Measurements from ENCODE around the gene DNAJC1. TPM values are rescaled to one million over a fixed set of nuclear protein-coding genes. Genes with fewer than 3 reads are reported as not detected.

DNAJC1 gene
- total and polyA plus RNA-seq, 10 of the 15 experiments (the other 5 are each of a cell fraction or from before 2014, with no cell fraction given): 2.5 to 39.3 (median 20.4) TPM

DNA sequence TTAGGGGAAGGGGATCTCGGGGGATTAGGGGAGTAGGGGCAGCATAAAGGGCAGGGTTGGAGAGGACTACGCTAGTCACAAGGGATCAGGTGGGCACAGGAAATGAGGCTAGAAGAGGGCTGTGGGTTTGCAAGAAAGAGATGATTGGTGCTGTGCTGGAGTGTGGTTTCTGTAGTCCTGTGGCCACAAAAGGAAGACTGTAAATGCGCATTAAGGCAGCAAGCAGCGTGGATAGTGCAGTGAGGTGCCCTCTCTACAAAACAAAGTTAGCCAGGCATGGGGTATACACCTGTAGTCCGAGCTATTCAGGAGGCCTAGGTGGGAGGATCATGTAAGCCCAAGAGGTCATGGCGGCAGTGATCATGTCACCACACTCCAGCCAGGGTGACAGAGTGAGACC lies 257.4 kb downstream of the DNAJC1 start:
- Histone ChIP-seq H3K4me1 (ENCODE audit: control insufficient read depth, insufficient read depth, low read length) (no peaks in the 10 kb centered on the region), H3K36me3 (ENCODE audit: control insufficient read depth in 2 of 2, insufficient read depth in 2 of 2, low read length in 1 of 2) (peaks cover 3 to 9% of the 10 kb centered on the region in 2 experiments), H3K27ac (ENCODE audit: control insufficient read depth, insufficient read depth) (no peak overlapping the region), H3K4me3 (no peak overlapping the region), H3K27me3 (replicated peaks in 1 of 2; ENCODE audit: control insufficient read depth in 2 of 2, insufficient read depth in 2 of 2, low read length in 1 of 2) (no peaks in the 10 kb centered on the region), H3K79me2 (ENCODE audit: control insufficient read depth, insufficient read depth, low read length) (no peaks in the 10 kb centered on the region), H2AFZ (ENCODE audit: control insufficient read depth, low read depth, low read length) (no peak overlapping the region), H4K20me1 (ENCODE audit: control insufficient read depth, insufficient read depth) (no peaks in the 10 kb centered on the region), H3K9ac (ENCODE audit: control insufficient read depth, insufficient read depth, low read length) (no peak overlapping the region), H3K4me2 (ENCODE audit: control insufficient read depth, insufficient read depth) (no peak overlapping the region), H3K9me3 (replicated peaks; ENCODE audit: control insufficient read depth, insufficient read depth, low read length) (no peaks in the 10 kb centered on the region)
- in situ Hi-C loops (cut with MboI): loop anchor here (25.0 kb wide), 1 partner anchor 884 kb away; no protein-coding TSS in a partner anchor
- BruUV-seq (replicated peaks): no TSS peak
- ChIA-PET RAD21 (ENCODE audit: unreplicated experiment) (interaction anchor here (0.8 kb wide), 1 partner anchor 250 kb away, joined by 3 read pairs; no protein-coding TSS in a partner anchor), POLR2A (no interaction called here), SMC1A (ENCODE audit: uncharacterized antibody, unreplicated experiment) (interaction anchor here (0.9 kb wide), 1 partner anchor 21 kb away, joined by 3 read pairs; no protein-coding TSS in a partner anchor), CTCF (no interaction called here)
- intact Hi-C loops (cut with micrococcal nuclease; ENCODE audit: unreplicated experiment): no loop called here
- no peak for ATAC-seq
- WGBS (ENCODE audit: insufficient coverage, insufficient replicate concordance, low lambda C conversion rate, missing lambda C conversion rate): 53% methylated on average over 6 of the region's 6 CpGs
- TF ChIP-seq POLR2AphosphoS2 (IDR thresholded peaks at IDR 0.05; ENCODE audit: low read depth, low read length) (0 out of 2 replicates have a peak, but pooled peaks have one; percentile 42), RUNX3 (IDR thresholded peaks at IDR 0.05; ENCODE audit: low read length) (peak; percentile 50), KLF5 (IDR thresholded peaks at IDR 0.05; ENCODE audit: partially characterized antibody) (no peak)
- TF ChIP-seq, protein P1, sequence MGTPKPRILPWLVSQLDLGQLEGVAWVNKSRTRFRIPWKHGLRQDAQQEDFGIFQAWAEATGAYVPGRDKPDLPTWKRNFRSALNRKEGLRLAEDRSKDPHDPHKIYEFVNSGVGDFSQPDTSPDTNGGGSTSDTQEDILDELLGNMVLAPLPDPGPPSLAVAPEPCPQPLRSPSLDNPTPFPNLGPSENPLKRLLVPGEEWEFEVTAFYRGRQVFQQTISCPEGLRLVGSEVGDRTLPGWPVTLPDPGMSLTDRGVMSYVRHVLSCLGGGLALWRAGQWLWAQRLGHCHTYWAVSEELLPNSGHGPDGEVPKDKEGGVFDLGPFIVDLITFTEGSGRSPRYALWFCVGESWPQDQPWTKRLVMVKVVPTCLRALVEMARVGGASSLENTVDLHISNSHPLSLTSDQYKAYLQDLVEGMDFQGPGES (IDR thresholded peaks at IDR 0.05): no peak
- no peak for DNase-seq (ENCODE audit: low read depth, low spot score)
- no peak for FAIRE-seq

DNA sequence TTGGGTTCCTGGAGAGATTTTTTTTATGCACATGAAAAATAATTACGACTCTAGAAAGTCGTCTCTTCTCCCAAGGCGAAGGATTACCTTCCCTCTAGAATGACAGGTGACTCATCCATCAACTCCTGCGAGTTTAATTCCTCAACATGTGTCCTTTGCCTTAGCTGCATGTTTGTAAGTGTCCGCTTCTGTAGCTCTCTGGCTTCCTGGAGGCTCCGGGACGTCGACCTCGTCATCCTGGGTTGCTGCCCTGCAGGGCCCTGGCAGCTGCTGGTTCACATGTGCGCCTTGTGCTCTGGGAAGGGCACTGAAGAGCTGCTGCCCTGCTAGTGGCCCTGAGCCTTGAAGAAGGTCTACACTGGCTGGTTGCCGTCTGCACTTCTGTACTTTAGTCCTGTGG lies 259.3 kb downstream of the DNAJC1 start:
- no peak overlapping the region for H3K4me3 ChIP-seq
- in situ Hi-C loops (cut with MboI) (loop anchor here (25.0 kb wide), 1 partner anchor 882 kb away; no protein-coding TSS in a partner anchor), intact Hi-C loops (cut with micrococcal nuclease; ENCODE audit: unreplicated experiment) (no loop called here)
- RAD21 ChIA-PET (ENCODE audit: unreplicated experiment): no interaction called here
- no peaks in the 10 kb centered on the region for H3K79me2 ChIP-seq (ENCODE audit: control insufficient read depth, insufficient read depth, low read length)
- no peak overlapping the region for H2AFZ ChIP-seq (ENCODE audit: control insufficient read depth, low read depth, low read length)
- 99% methylated on average over 11 of the region's 11 CpGs for WGBS (ENCODE audit: insufficient coverage, insufficient replicate concordance, low lambda C conversion rate, missing lambda C conversion rate)
- no peaks in the 10 kb centered on the region for H3K9me3 ChIP-seq (replicated peaks; ENCODE audit: control insufficient read depth, insufficient read depth, low read length)
- no peaks in the 10 kb centered on the region for H3K4me1 ChIP-seq (ENCODE audit: control insufficient read depth, insufficient read depth, low read length)
- no peak overlapping the region for H3K27ac ChIP-seq (ENCODE audit: control insufficient read depth, insufficient read depth)
- CTCF ChIA-PET: no interaction called here
- TF ChIP-seq ZNF274 (IDR thresholded peaks at IDR 0.05; ENCODE audit: insufficient read depth, insufficient read length) (no peak), POLR2A (IDR thresholded peaks at IDR 0.05; ENCODE audit: low read depth, low read length) (peak; percentile 22; the same call in 1 of the 2 replicates)
- no TSS peak for BruUV-seq (replicated peaks)
- H3K9ac ChIP-seq (ENCODE audit: control insufficient read depth, insufficient read depth, low read length): no peak overlapping the region
- no peak for ATAC-seq
- H3K36me3 ChIP-seq (ENCODE audit: control insufficient read depth in 2 of 2, insufficient read depth in 2 of 2, low read length in 1 of 2): peaks cover 3 to 9% of the 10 kb centered on the region in 2 experiments
- no peak for FAIRE-seq
- POLR2A ChIA-PET: no interaction called here
- H4K20me1 ChIP-seq (ENCODE audit: control insufficient read depth, insufficient read depth): no peaks in the 10 kb centered on the region
- no peak for DNase-seq (ENCODE audit: low read depth, low spot score)
- SMC1A ChIA-PET (ENCODE audit: uncharacterized antibody, unreplicated experiment): no interaction called here
- no peak overlapping the region for H3K4me2 ChIP-seq (ENCODE audit: control insufficient read depth, insufficient read depth)
- H3K27me3 ChIP-seq (replicated peaks in 1 of 2; ENCODE audit: control insufficient read depth in 2 of 2, insufficient read depth in 2 of 2, low read length in 1 of 2): no peaks in the 10 kb centered on the region

Data from GM12878 (cell line).